Measurements from ENCODE around the gene RNF157.

The RNF157 gene

DNA sequence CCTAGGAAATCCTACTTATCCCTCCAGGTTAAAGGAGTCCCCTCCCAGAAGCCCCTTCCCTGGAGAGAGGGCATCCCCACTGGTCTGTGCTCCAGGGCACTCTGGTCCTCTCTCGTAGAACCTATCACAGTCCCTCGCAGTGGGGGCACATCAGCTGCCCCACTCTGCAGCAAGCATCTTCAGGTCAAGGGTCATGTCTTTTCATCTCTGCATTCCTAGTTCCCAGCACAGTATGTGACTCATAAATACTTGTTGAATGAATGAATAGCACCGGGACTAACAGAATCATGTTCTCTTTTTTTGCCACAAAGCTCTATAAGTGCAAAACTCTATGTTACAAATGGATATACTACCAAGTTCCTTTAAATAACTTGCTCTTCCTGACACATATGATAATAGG lies 36.0 kb downstream of the RNF157 start:
- H3K27ac ChIP-seq, result no peak overlapping the region
- no peak for TF ChIP-seq ZFX (IDR thresholded peaks at IDR 0.05)
- TF ChIP-seq, protein P1, sequence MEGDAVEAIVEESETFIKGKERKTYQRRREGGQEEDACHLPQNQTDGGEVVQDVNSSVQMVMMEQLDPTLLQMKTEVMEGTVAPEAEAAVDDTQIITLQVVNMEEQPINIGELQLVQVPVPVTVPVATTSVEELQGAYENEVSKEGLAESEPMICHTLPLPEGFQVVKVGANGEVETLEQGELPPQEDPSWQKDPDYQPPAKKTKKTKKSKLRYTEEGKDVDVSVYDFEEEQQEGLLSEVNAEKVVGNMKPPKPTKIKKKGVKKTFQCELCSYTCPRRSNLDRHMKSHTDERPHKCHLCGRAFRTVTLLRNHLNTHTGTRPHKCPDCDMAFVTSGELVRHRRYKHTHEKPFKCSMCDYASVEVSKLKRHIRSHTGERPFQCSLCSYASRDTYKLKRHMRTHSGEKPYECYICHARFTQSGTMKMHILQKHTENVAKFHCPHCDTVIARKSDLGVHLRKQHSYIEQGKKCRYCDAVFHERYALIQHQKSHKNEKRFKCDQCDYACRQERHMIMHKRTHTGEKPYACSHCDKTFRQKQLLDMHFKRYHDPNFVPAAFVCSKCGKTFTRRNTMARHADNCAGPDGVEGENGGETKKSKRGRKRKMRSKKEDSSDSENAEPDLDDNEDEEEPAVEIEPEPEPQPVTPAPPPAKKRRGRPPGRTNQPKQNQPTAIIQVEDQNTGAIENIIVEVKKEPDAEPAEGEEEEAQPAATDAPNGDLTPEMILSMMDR (conservative IDR thresholded peaks at IDR 0.05), result no peak

DNA sequence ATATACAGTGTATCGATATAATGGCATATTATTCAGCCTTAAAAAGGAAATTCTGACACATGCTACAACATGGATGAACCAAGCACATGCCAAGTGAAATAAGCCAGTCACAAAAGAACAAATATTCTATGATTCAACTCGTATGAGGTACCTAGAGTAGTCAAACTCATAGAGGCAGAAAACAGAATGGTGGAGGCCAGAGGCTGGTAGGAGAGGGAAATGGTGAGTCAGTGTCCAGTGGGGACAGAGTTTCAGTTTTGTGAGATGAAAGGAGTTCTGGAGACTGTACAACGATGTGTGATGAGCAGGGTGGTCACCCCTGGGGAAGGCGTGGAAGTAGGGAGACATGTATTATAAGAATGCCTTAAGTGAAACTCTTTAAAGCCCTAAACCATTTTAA lies 39.9 kb downstream of the RNF157 start:
- TF ChIP-seq, protein P1 (conservative IDR thresholded peaks at IDR 0.05), result no peak
- no peak for TF ChIP-seq ZFX (IDR thresholded peaks at IDR 0.05)
- H3K27ac ChIP-seq, result no peak overlapping the region

DNA sequence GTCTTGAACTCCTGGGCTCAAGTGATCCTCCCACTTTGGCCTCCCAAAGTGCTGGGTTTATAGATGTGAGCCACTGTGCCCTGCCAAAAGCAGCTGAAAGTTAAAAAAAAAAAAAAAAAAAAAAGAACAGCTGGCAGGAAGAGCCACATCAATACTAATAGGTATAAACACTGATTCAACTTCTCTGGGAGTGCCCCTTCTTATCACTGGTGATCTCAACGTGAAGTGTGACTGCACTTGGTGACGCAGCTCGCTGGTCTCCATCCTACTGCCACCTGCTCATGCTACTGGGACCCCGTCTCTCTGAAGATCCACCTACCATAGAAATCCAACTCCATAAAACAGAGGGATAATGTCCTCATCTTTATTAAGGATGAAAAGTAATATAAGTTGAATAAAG lies 40.8 kb downstream of the RNF157 start:
- H3K27ac ChIP-seq, result no peak overlapping the region

DNA sequence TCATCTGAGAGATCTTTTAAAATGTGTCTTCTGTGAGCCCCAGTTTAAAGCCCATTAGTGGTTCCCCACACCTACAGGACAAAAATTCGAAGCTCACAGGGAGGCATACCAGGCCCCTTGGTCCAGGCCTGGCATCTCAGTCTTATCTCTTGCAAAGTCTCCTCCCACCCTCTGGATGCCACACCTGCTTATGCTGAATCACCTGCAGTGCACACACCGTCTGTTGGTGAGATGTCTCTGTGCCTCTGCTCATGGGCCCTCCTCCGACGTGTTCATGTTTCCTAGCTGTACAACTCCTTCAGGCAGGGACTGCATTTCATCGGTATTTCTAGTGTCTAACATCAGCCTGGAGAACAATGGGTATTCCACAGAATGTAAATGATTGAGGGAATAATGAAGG lies 41.6 kb downstream of the RNF157 start:
- peak overlapping the region; percentile 69; the same call in 1 of the 2 replicates for H3K27ac ChIP-seq
- no peak for TF ChIP-seq ZFX (IDR thresholded peaks at IDR 0.05)
- TF ChIP-seq, protein P1 (conservative IDR thresholded peaks at IDR 0.05), result no peak

More for the DNA sequence above, 40.8 kb downstream of the RNF157 start:
- TF ChIP-seq, protein P1 (conservative IDR thresholded peaks at IDR 0.05), result no peak
- TF ChIP-seq ZFX (IDR thresholded peaks at IDR 0.05), result no peak

DNA sequence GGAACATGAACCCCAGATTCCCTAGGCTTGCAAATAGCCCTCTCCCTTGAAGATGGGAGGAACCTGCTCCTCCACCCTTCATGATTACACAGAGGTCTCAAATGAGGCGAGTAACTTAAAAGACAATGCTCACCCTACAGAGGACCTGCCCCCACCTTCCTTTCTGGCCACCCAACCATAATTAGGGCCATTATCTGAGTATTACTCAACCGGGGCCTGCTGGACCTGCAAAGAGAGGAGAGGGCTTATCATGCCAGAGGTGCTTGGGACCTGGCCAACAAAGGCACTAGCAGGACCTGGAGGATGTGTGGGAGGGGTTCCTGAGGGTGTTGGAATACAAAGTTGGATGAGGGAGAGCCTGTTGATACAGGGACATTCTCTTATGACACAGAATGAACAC lies 42.4 kb downstream of the RNF157 start:
- peak overlapping the region; percentile 69; the same call in 1 of the 2 replicates for H3K27ac ChIP-seq
- TF ChIP-seq ZFX (IDR thresholded peaks at IDR 0.05), result no peak
- TF ChIP-seq, protein P1 (conservative IDR thresholded peaks at IDR 0.05), result no peak

DNA sequence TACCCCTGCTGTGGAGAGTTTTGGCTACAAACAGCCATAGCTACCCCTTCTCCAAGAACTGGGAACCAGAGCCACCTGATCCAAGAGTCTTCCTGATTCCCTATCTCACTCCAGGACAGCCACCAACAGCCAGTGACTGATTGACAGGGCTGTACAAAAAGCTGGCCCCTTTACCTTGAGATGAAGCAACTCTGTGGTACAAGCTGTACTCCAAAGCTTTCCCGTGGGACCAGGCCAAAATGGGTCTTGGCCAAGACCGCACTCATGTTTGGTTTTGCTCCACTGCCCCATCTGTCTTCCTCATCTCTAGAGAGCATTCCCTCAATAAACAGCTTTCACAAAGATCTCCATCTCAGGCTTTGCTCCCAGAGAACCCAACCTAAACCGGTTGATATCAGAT lies 43.6 kb downstream of the RNF157 start:
- peak overlapping the region; percentile 69 for H3K27ac ChIP-seq
- TF ChIP-seq, protein P1 (conservative IDR thresholded peaks at IDR 0.05), result no peak
- TF ChIP-seq ZFX (IDR thresholded peaks at IDR 0.05), result no peak

DNA sequence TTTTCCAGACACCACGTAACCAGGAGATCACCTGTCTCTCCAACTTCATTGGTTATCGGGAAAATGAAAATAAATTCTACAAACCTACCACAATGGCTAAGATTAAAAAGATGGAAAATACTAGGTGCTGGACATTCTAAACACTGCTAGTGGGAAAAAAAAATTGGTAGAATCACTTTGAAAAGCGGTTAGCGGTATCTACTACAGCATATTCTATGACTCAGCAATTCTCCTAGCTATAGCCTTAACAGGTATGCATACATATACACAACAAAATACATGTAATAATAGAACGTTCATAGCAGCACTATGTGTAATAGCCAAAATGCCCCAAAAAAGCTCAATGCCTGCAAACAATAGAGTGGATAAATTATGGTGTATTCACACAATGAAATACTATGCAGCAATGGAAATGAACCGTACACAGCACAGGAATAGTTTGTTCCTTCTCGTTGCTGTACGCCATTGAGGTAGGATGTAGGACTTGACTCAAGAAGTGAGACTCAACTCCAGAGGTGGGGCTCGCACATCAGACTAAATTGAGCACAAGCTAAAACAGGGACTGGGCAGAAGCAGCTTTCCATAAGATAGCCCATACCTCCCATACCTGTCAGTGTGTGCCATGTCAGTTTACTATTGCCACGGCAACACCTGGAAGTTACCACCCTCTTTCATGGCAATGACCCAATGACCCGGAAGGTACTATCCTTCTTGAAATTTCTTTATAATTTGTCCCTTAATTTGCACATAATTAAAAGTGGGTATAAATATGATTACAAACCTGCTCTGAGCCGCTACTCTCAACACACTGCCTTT lies 44.8 kb downstream of the RNF157 start:
- H3K27ac ChIP-seq, result peak overlapping the region; percentile 69; the same call in 1 of the 2 replicates

More for the DNA sequence above, 44.8 kb downstream of the RNF157 start:
- no peak for TF ChIP-seq ZFX (IDR thresholded peaks at IDR 0.05)
- TF ChIP-seq, protein P1 (conservative IDR thresholded peaks at IDR 0.05), result no peak
